Dedifferentiated amniotic fluid mesenchymal stem cell (primary cell): Measurements from ENCODE around the gene SLC27A2.
"Not testable (repeated sequence)": the region's sequence is repeated elsewhere in the genome, so short reads cannot be mapped to it uniquely, and the experiment has no call there.

Source experiments
- DNase-seq: peaks from one replicate; pipeline ENCODE4 v3.0.0-alpha.2; 2016; ENCODE audit errors: extremely low spot score

The SLC27A2 gene

GRCh38 chr15:50163719-50164410, 18.1 kb upstream of the SLC27A2 start:
- DNase-seq, result no peak

GRCh38 chr15:50164458-50164857, 17.5 kb upstream of the SLC27A2 start:
- no peak for DNase-seq

- DNase-seq, result peak; percentile 41
Measured at GRCh38 chr15:50166216-50166615, 15.8 kb upstream of the SLC27A2 start.

- no peak for DNase-seq
Measured at GRCh38 chr15:50167110-50167509, 14.9 kb upstream of the SLC27A2 start.

GRCh38 chr15:50168379-50168778, 13.6 kb upstream of the SLC27A2 start:
- DNase-seq, result no peak

GRCh38 chr15:50168783-50169411, 13.1 kb upstream of the SLC27A2 start:
- no peak for DNase-seq

GRCh38 chr15:50172360-50172895, 9.6 kb upstream of the SLC27A2 start:
- DNase-seq, result not testable (repeated sequence)

- DNase-seq, result no peak
Measured at GRCh38 chr15:50176869-50177268, 5.1 kb upstream of the SLC27A2 start.

- DNase-seq, result no peak
Measured at GRCh38 chr15:50180091-50180490, 1.9 kb upstream of the SLC27A2 start.

- DNase-seq, result no peak
Measured at GRCh38 chr15:50180582-50180981, 1.4 kb upstream of the SLC27A2 start.

GRCh38 chr15:50181201-50181968, 611 bp upstream of the SLC27A2 start:
- DNase-seq, result no peak

GRCh38 chr15:50182219-50183013, 420 bp downstream of the SLC27A2 start:
- no peak for DNase-seq

- no peak for DNase-seq
Measured at GRCh38 chr15:50183112-50183794, 1.3 kb downstream of the SLC27A2 start.

- no peak for DNase-seq
Measured at GRCh38 chr15:50184863-50185504, 3.0 kb downstream of the SLC27A2 start.

- DNase-seq, result no peak
Measured at GRCh38 chr15:50186090-50186489, 4.1 kb downstream of the SLC27A2 start.

GRCh38 chr15:50186752-50187151, 4.8 kb downstream of the SLC27A2 start:
- no peak for DNase-seq

GRCh38 chr15:50187525-50187924, 5.5 kb downstream of the SLC27A2 start:
- DNase-seq, result no peak

GRCh38 chr15:50187997-50188396, 6.0 kb downstream of the SLC27A2 start:
- no peak for DNase-seq

GRCh38 chr15:50188793-50189192, 6.8 kb downstream of the SLC27A2 start:
- DNase-seq, result not testable (repeated sequence)

- no peak for DNase-seq
Measured at GRCh38 chr15:50189633-50190032, 7.6 kb downstream of the SLC27A2 start.

- no peak for DNase-seq
Measured at GRCh38 chr15:50190166-50190570, 8.2 kb downstream of the SLC27A2 start.
